Endodermal cell (in vitro differentiated cells): ENCODE measurements around the gene AFMID. TPM values are rescaled to one million over a fixed set of nuclear protein-coding genes. Genes with fewer than 3 reads are reported as not detected.

ENCODE experiments used
- DNase-seq: peaks from one replicate; pipeline ENCODE4 v3.0.0-alpha.2; 2017
- H3K27ac ChIP-seq: 2 replicates; pipeline ENCODE4 v1.5.1; 2013; ENCODE audit warnings: mild to moderate bottlenecking, low read depth, low read length, moderate library complexity
- H3K27me3 ChIP-seq: 2 replicates; pipeline ENCODE4 v1.6.1; 2013; ENCODE audit warnings: mild to moderate bottlenecking, low read length, moderate library complexity; ENCODE audit not compliant: insufficient read depth, control insufficient read depth, poor library complexity, severe bottlenecking
- H3K36me3 ChIP-seq: 2 replicates; pipeline ENCODE4 v1.7.0; 2013; ENCODE audit warnings: mild to moderate bottlenecking, low read length, moderate library complexity; ENCODE audit not compliant: control insufficient read depth, insufficient read depth
- H3K4me1 ChIP-seq: one replicate; pipeline ENCODE4 v1.7.0; 2013; ENCODE audit warnings: low read length; ENCODE audit not compliant: control insufficient read depth, insufficient read depth
- H3K4me3 ChIP-seq: 2 replicates; pipeline ENCODE4 v1.5.1; 2013; ENCODE audit warnings: mild to moderate bottlenecking, low read length, moderate library complexity
- H3K9ac ChIP-seq: 2 replicates; pipeline ENCODE4 v1.6.1; 2013; ENCODE audit warnings: mild to moderate bottlenecking, low read length, moderate library complexity; ENCODE audit not compliant: poor library complexity, severe bottlenecking; ENCODE audit errors: extremely low read depth
- H3K9me3 ChIP-seq: 2 replicates; pipeline ENCODE4 v1.6.1; 2013; ENCODE audit warnings: mild to moderate bottlenecking, low read length, moderate library complexity; ENCODE audit not compliant: control insufficient read depth
- H3K27ac Mint-ChIP-seq: 2 replicates; pipeline ENCODE4 v1.8.0; 2020; ENCODE audit warnings: mixed read lengths
- H3K27me3 Mint-ChIP-seq: 2 replicates; pipeline ENCODE4 v1.8.0; 2021; ENCODE audit warnings: mild to moderate bottlenecking, mixed read lengths; ENCODE audit not compliant: insufficient read depth
- H3K36me3 Mint-ChIP-seq: 2 replicates; pipeline ENCODE4 v1.8.0; 2020; ENCODE audit warnings: low read depth, mixed read lengths
- H3K4me1 Mint-ChIP-seq: 2 replicates; pipeline ENCODE4 v1.8.0; 2020; ENCODE audit warnings: mixed read lengths
- H3K4me3 Mint-ChIP-seq: 2 replicates; pipeline ENCODE4 v1.8.0; 2020; ENCODE audit warnings: mild to moderate bottlenecking, moderate library complexity, mixed read lengths
- H3K9me3 Mint-ChIP-seq: 2 replicates; pipeline ENCODE4 v1.8.0; 2020; ENCODE audit warnings: mild to moderate bottlenecking, mixed read lengths
- CTCF ChIP-seq: fragments of 200-600 bp; sonication (generic); conservative IDR thresholded peaks from 2 replicates; pipeline ENCODE4 v1.5.0; 2021; ENCODE audit warnings: antibody characterized with exemption, mild to moderate bottlenecking
- WGBS, 2 experiments: methylation state at CpG; one replicate each; pipeline versions ENCODE4 v1.1.5 to v1.1.7; 2013; ENCODE audit warnings: missing lambda C conversion rate in 2 of 2, mixed read lengths in 1 of 2; ENCODE audit not compliant: insufficient coverage in 1 of 2, insufficient read length in 1 of 2; 5-methylcytosine and 5-hydroxymethylcytosine counted together
- total RNA-seq, 2 donors: library from RNA; stranded (reverse); fragmentation: NEBNext Ultra II Directional in 1 of 2; extraction: Animal tissue kit (Norgen Biotek cat#: 25700) in 1 of 2; gene quantifications; 2 replicates in 1 of 2; 3 replicates in 1 of 2; pipeline ENCODE4 v1.2.1, GENCODE V29; 2021

AFMID gene
- total RNA-seq, 2 donors from 2014 or later: 46.5 to 52.4 TPM

- no peaks in the 10 kb centered on the region for H3K9me3 ChIP-seq
- no peak overlapping the region for H3K4me3 Mint-ChIP-seq
- H3K4me1 Mint-ChIP-seq: no peaks in the 10 kb centered on the region
- H3K27me3 Mint-ChIP-seq: peaks cover 2% of the 10 kb centered on the region
- no peak for DNase-seq
- H3K9me3 Mint-ChIP-seq: no peaks in the 10 kb centered on the region
- no peak for TF ChIP-seq CTCF
- no peaks in the 10 kb centered on the region for H3K4me1 ChIP-seq
- no peaks in the 10 kb centered on the region for H3K27me3 ChIP-seq
- H3K36me3 ChIP-seq: peaks cover 3% of the 10 kb centered on the region
- H3K4me3 ChIP-seq: no peak overlapping the region
- no peak overlapping the region for H3K27ac ChIP-seq
- no peak overlapping the region for H3K9ac ChIP-seq
- H3K36me3 Mint-ChIP-seq: peaks cover 14% of the 10 kb centered on the region
- 80 to 100% methylated on average over 1 to 2 of the region's 3 CpGs for WGBS, 2 experiments
- H3K27ac Mint-ChIP-seq: no peak overlapping the region
Measured at GRCh38 chr17:78208486-78208885, 21.3 kb downstream of the AFMID start.

- no peaks in the 10 kb centered on the region for H3K4me1 ChIP-seq
- Mint-ChIP-seq H3K27ac (no peak overlapping the region), H3K4me1 (peaks cover 5% of the 10 kb centered on the region), H3K27me3 (peaks cover 6% of the 10 kb centered on the region), H3K4me3 (no peak overlapping the region), H3K9me3 (no peaks in the 10 kb centered on the region), H3K36me3 (no peaks in the 10 kb centered on the region)
- WGBS, 2 experiments: 89 to 92% methylated on average over 8 to 10 of the region's 10 CpGs
- H3K27ac ChIP-seq: no peak overlapping the region
- no peaks in the 10 kb centered on the region for H3K27me3 ChIP-seq
- H3K9me3 ChIP-seq: no peaks in the 10 kb centered on the region
- H3K4me3 ChIP-seq: no peak overlapping the region
- TF ChIP-seq CTCF: no peak
- no peak for DNase-seq
- H3K9ac ChIP-seq: no peak overlapping the region
- H3K36me3 ChIP-seq: no peaks in the 10 kb centered on the region
Measured at GRCh38 chr17:78210111-78210510, 22.9 kb downstream of the AFMID start.

GRCh38 chr17:78211032-78211431, 23.9 kb downstream of the AFMID start:
- no peak for TF ChIP-seq CTCF
- peaks cover under 1% of the 10 kb centered on the region for H3K36me3 ChIP-seq
- H3K27me3 ChIP-seq: no peaks in the 10 kb centered on the region
- DNase-seq: no peak
- WGBS, 2 experiments: 88 to 98% methylated on average over 7 to 11 of the region's 11 CpGs
- no peak overlapping the region for H3K27ac Mint-ChIP-seq
- no peaks in the 10 kb centered on the region for H3K9me3 ChIP-seq
- no peaks in the 10 kb centered on the region for H3K4me1 ChIP-seq
- H3K27ac ChIP-seq: no peak overlapping the region
- no peak overlapping the region for H3K4me3 ChIP-seq
- no peak overlapping the region for H3K9ac ChIP-seq
- H3K36me3 Mint-ChIP-seq: peaks cover 3% of the 10 kb centered on the region
- no peaks in the 10 kb centered on the region for H3K9me3 Mint-ChIP-seq
- peaks cover 6% of the 10 kb centered on the region for H3K27me3 Mint-ChIP-seq
- peaks cover 10% of the 10 kb centered on the region for H3K4me1 Mint-ChIP-seq
- H3K4me3 Mint-ChIP-seq: no peak overlapping the region
